Endometrium (tissue), 2 donors: ENCODE data around the gene C2orf92.

Experiments used
- FAIRE-seq: peaks from 2 replicates; lab custom pipeline; 2012; peaks lifted over from hg19 to GRCh38; lab: Jason Lieb, UNC
- donor health status: control.
- donor health status: control.

C2orf92 gene

DNA sequence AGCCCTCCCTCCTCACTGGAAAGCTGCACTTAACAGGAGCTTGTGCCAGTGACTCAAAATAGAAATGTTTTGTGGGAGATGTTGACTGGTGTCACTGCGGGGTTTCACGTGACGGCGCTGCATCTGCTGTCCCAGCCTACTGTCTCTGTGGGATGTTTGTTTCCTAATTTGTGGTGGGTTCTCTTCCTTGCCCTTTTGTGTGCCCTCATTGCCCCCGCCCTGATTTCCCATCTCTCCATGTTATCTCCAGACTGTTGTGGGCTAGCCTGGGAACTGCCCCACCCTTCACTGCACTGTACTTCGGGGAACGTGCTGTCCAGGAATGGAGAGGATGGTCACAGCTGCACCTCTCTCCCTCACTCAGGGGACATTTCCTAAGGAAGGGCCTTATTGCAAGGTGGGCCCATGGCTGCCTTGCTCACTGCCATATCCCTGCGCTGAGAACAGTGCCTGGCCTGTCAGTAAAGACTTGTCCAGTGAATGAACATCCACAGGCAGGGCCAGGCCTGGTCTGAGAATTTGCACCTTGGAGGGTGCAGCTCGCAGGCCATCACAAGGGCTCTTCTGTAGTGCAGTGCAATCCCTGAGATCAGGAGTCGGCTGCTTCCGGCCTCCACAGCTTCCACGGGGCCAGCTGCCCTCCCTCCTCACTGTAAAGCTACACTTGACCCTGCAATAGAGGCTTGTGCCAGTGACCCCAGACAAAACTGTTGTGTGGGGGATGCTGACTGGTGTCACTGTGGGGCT lies 61.9 kb downstream of the C2orf92 start:
- no peak for FAIRE-seq

DNA sequence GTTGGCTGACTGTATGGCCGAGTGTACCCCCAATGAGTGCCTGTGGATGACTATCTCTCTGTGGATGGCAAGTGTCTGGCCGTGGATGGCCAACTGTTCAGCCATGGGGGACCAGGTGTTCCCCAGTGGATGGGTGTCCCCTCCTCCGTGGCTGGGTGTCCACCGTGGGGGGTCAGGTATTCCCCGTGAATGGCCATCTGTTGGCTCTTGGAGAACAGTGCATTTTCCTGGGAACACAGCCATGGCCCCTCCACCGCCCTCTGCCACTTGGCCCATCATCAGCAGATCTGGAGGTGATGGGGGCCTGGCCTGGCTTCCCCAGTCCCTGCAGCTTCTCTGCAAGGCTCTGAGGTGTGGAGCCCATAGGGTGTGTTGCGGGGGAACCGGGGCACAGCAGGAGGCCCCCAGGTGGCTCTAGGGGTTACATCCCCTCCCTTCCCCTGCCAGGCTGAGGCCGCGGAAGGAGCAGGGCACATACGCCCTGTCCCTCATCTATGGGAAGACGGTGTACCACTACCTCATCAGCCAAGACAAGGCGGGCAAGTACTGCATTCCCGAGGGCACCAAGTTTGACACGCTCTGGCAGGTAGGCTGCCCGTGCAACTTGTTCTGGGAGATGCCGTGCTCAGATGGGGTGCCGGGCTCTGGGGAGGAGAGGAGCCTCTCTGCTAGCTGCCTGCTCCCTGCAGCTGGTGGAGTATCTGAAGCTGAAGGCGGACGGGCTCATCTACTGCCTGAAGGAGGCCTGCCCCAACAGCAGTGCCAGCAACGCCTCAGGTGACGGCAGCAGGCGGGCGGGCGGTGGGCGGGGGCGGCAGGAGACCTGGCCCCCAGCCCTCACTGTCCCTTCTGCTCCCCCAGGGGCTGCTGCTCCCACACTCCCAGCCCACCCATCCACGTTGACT lies 63.2 kb downstream of the C2orf92 start:
- no peak for FAIRE-seq

GRCh38 chr2:97733341-97734035 lies 64.0 kb downstream of the C2orf92 start:
- FAIRE-seq: no peak

GRCh38 chr2:97734061-97735051 lies 64.8 kb downstream of the C2orf92 start:
- no peak for FAIRE-seq

GRCh38 chr2:97735161-97735561 lies 65.6 kb downstream of the C2orf92 start:
- FAIRE-seq: no peak

DNA sequence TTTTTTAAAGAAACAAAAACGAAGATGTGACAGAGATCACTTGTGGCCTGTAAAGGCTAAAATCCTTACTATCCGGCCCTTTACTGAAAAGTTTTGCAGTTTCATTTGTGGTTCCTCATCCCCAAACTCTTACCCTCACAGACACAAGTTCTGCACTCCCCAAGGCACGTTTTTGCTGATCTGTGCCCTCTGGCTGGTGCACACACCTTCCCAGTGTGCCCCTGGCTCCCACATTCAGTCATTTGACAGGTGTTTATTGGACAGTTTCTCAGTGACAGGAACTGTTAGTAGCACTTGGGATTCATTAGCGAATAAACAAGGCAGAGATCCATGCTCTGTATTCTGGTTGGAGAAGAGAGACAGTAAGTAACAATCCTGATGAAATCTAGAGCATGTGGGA lies 66.7 kb downstream of the C2orf92 start:
- FAIRE-seq: no peak

DNA sequence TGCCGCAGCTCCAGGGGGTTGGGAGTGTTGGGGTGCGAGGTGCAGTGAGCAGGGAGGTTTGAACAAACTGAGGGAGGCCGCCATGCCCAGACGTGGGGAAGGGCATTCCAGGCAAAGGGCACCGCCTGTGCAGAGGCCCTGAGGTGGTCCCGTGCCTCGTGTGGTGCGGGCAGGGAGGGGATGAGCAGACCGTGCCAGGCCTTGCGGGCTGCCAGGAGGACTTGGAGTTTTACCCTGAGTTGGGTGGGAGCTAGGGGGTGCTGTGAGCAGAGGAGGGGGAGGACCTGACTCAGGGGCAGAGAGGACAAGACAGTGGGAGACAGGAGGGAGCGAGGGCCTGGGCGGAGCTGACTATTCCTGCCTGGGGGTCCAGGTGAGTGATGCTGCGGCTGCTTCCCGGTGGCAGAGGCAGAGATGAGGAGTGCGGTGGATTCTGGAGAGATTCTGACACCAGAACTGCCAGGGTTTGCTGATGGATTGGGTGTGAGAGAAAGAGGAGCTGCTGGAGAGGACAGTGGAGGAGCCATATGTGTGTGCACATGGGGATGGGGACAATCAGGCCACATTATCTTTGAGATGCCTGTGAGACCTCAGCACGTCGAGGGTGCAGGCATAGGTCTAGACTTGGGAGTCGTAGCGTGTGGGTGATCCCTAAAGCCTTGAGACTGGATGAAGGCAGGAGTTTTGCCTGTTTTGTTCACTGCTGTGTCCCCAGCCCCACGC lies 67.3 kb downstream of the C2orf92 start:
- no peak for FAIRE-seq

- no peak for FAIRE-seq
Observed at GRCh38 chr2:97737421-97738178, 68.1 kb downstream of the C2orf92 start.

GRCh38 chr2:97738179-97739019 lies 68.9 kb downstream of the C2orf92 start:
- FAIRE-seq: no peak

GRCh38 chr2:97739020-97739892 lies 69.7 kb downstream of the C2orf92 start:
- no peak for FAIRE-seq

GRCh38 chr2:97739893-97740245 lies 70.4 kb downstream of the C2orf92 start:
- no peak for FAIRE-seq

- FAIRE-seq: no peak
Observed at GRCh38 chr2:97740590-97741182, 71.2 kb downstream of the C2orf92 start.

- no peak for FAIRE-seq
Observed at GRCh38 chr2:97741251-97741650, 71.7 kb downstream of the C2orf92 start.

GRCh38 chr2:97741686-97742085 lies 72.2 kb downstream of the C2orf92 start:
- FAIRE-seq: no peak

DNA sequence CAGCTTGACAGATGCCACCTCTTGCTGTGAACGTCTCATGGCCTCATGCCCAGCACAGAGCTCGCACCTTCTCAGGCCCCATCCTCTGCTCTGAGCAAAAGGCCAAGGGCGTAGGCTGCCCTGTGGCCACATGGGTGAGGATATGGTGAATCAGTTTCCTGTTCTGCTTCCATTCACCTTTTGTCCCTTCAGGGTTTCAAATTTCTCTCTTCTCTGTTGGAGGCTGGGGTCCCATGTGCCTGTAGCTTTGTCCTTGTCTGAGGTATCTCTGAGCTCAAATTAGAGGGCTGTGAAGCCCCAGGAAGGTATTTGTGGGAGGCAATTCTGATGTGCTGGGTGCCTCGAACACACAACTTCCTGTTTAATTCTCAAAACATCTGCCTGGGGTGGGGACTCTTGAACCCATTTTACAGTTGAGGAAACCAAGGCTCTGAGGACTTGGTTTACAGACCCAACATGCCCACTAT lies 72.9 kb downstream of the C2orf92 start:
- FAIRE-seq: no peak

DNA sequence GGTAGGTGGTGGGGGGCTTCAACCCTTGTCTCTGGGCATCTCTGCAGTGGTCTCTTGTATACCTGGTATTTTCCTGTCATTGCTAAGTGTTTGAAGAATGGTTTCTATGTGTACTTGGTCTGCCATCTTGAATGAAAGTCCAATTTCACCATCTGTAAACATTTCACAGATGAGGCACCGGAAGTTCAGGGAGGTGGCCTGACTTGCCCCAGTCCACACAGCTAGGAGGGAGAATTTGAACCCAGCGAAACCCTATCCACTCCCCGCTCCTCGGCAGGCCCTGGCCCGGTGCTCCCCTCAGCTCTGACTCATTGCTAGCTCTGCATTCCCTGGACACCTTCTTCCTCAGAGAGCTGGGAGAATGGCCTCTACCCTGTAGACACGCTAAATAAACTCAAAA lies 74.4 kb downstream of the C2orf92 start:
- no peak for FAIRE-seq

DNA sequence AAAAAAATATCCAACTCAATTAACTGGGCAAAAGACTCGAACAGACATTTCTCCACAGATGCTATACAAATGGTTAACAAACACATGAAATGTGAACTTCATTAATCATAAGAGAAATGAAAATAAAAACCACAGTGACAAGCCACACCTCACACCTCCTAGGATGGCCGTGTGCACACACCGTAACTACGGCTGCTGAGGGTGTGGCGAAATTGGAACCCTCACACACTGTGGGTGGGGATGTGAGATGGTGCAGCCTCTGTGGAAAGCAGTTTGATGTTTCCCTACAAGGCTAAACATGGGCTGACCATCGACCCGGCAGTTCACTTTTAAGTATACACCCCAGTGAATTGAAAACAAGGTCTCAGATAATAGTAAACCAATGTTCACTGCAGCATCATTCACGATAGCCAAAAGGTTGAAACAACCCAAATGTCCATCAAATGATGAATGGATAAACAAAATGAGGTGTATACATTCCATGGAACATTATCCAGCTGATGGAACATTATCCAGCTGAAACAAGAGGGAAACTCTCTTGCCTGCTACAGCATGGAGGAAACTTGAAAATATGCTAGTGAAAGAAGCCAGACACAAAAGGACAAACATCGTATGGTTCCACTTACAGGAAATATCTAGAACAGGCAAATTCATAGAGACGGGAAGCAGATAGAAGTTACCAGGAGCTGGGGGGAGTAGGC lies 76.1 kb downstream of the C2orf92 start:
- FAIRE-seq: no peak
